ENCODE measurements around the gene AVPR1A. TPM values are rescaled to one million over a fixed set of nuclear protein-coding genes. Genes with fewer than 3 reads are reported as not detected.
"Not testable (repeated sequence)": the region's sequence is repeated elsewhere in the genome, so short reads cannot be mapped to it uniquely, and the experiment has no call there.

AVPR1A gene
- 1 to 10 TPM in 1 of 4 donors, under 1 TPM in 2, not detected in 1; 0.18 to 1.7 (median 0.80) TPM for total RNA-seq

DNA sequence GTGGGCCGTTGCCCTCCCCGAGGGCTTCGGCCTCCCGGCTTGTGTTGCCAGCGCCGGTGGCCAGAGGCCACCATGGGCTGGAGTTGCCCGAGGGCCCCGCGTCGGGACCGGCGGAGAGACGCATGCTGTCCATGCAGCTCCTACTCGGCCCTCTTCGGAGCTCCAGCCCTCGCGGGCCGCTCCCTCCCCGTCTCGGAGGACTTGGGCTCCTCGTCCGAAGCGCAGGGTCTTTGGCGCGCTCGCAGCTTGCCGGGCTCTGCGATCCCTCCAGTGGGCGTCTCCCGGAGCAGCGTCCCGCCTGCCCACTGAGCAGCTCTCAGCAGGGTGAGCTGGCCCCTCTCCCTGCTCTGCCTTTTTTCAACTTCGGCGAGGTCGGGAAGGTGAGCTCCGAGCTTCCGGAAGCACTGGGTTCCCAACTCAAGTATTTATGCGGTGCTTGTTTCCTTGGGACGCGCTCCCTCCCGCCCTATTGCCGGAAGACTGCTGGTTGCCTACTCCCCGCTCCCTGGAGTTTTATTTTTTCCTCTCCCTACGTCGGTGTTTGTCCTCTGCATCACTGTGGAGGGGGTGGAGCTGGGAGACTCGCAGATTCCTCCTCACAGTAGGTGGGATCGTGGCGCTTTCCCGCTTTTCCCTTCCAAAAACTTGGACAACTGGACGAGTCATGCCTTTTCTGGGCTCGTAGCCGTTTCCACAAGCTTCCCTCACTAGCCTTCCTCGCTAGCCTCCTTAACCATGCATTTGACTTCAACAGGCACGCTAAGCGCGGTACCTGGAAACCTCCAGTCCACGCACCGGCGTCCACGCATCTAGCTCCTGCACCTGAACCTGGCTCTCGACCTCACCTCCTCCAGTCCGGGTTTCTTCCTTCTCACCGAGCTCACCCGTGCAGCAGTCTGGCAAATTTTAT lies at the start of gene AVPR1A:
TSS of gene AVPR1A (minus strand) at position 489 of the 910 bp plus-strand sequence. CDS start at position 124, 365 bp downstream.
- Histone ChIP-seq H3K4me3 (peak within 1 kb of the TSS in 2 of 4 donors; percentile 26 to 42), H3K36me3 (no peaks in the 10 kb centered on the region), H3K27ac (no peak within 1 kb of the TSS), H3K27me3 (peaks cover 0 to 25% of the 10 kb centered on the region in 2 donors), H3K4me1 (peaks cover 0 to 23% (median 0%) of the 10 kb centered on the region in 4 donors), H3K9me3 (no peaks in the 10 kb centered on the region)
- peak in 1 of 3 donors; percentile 41 for DNase-seq
- no peak for TF ChIP-seq POLR2A (IDR thresholded peaks at IDR 0.05)
- TF ChIP-seq, protein P1, sequence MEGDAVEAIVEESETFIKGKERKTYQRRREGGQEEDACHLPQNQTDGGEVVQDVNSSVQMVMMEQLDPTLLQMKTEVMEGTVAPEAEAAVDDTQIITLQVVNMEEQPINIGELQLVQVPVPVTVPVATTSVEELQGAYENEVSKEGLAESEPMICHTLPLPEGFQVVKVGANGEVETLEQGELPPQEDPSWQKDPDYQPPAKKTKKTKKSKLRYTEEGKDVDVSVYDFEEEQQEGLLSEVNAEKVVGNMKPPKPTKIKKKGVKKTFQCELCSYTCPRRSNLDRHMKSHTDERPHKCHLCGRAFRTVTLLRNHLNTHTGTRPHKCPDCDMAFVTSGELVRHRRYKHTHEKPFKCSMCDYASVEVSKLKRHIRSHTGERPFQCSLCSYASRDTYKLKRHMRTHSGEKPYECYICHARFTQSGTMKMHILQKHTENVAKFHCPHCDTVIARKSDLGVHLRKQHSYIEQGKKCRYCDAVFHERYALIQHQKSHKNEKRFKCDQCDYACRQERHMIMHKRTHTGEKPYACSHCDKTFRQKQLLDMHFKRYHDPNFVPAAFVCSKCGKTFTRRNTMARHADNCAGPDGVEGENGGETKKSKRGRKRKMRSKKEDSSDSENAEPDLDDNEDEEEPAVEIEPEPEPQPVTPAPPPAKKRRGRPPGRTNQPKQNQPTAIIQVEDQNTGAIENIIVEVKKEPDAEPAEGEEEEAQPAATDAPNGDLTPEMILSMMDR (IDR thresholded peaks at IDR 0.05) = no peak

DNA sequence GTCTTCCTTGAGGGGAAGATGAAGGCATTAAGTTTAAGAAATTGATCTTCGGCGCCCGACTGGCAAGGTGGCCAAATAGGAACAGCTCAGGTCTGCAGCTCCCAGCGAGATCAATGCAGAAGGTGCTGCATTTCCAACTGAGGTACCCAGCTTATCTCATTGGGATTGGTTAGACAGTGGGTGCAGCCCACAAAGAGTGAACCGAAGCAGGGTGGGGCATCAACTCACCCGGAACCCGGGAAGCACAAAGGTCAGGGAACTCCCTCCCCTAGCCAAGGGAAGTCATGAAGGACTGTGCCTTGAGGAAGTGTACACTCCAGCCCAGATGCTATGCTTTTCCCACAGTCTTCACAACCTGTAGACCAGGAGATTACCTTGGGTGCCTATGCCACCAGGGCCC lies 45.2 kb upstream of the AVPR1A start:
- no peak for DNase-seq

DNA sequence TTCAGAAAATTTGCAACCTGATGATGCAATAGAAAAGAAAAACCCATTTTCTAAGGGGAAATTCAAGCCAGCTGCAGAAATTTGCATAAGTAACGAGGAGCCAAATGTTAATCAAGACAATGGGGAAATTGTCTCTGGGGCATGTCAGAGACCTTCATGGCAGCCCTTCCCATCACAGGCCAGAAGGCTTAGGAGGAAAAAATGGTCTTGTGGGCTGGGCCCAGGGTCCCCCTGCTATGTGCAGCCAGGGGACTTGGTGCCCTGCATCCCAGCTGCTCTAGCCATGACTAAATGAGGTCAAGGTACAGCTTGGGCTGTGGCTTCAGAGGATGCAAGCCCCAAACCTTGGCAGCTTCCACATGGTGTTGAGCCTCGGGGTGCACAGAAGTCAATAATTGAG lies 28.2 kb upstream of the AVPR1A start:
- TF ChIP-seq POLR2A (IDR thresholded peaks at IDR 0.05) = no peak
- TF ChIP-seq, protein P1 (IDR thresholded peaks at IDR 0.05) = no peak
- Histone ChIP-seq H3K36me3 (no peaks in the 10 kb centered on the region), H3K27ac (no peak overlapping the region), H3K4me3 (no peak overlapping the region), H3K27me3 (no peaks in the 10 kb centered on the region), H3K9me3 (peaks cover 0 to 7% (median 0%) of the 10 kb centered on the region in 4 donors), H3K4me1 (no peaks in the 10 kb centered on the region)
- DNase-seq = no peak

More for the DNA sequence above, 45.2 kb upstream of the AVPR1A start:
- H3K9me3 ChIP-seq = no peaks in the 10 kb centered on the region
- no peaks in the 10 kb centered on the region for H3K36me3 ChIP-seq
- H3K27me3 ChIP-seq = no peaks in the 10 kb centered on the region
- no peaks in the 10 kb centered on the region for H3K4me1 ChIP-seq
- H3K4me3 ChIP-seq = no peak overlapping the region
- TF ChIP-seq, protein P1 (IDR thresholded peaks at IDR 0.05) = no peak
- no peak for TF ChIP-seq POLR2A (IDR thresholded peaks at IDR 0.05)
- H3K27ac ChIP-seq = no peak overlapping the region

DNA sequence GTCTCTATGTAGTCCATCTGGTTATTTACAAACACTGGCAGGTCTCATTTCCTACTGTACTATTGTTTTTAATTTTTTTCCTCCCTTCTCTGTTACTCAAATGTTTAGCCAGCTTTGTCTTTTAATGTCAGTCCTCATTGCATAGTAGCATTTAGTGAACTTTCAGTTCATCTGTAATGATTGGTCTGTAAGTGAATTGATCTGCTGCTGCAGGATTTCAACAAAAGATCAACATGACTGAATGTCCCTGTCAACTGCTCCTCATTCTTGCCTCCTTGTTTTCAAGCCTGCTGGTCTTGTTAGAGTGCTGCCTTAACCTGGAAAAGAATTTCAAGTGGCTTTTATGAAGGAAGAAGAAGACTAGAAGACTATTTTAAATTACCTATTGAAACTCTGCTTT lies 19.3 kb upstream of the AVPR1A start:
- Histone ChIP-seq H3K36me3 (no peaks in the 10 kb centered on the region), H3K4me1 (no peaks in the 10 kb centered on the region), H3K27me3 (no peaks in the 10 kb centered on the region), H3K27ac (no peak overlapping the region), H3K4me3 (no peak overlapping the region), H3K9me3 (no peaks in the 10 kb centered on the region)
- TF ChIP-seq POLR2A (IDR thresholded peaks at IDR 0.05) = no peak
- DNase-seq = no peak

DNA sequence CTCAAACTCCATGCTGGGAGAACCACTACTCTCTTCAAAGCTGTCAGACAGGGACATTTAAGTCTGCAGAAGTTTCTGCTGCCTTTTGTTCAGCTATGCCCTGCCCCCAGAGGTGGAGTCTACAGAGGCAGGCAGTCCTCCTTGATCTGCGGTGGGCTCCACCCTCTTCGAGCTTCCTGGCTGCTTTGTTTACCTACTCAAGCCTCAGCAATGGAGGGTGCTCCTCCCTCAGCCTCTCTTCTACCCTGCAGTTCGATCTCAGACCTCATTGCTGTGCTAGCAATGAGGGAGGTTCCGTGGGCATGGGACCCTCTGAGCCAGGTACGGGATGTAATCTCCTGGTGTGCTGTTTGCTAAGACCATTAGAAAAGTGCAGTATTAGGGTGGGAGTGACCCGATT lies 16.7 kb upstream of the AVPR1A start:
- not testable (repeated sequence) for H3K27me3 ChIP-seq, DNase-seq

DNA sequence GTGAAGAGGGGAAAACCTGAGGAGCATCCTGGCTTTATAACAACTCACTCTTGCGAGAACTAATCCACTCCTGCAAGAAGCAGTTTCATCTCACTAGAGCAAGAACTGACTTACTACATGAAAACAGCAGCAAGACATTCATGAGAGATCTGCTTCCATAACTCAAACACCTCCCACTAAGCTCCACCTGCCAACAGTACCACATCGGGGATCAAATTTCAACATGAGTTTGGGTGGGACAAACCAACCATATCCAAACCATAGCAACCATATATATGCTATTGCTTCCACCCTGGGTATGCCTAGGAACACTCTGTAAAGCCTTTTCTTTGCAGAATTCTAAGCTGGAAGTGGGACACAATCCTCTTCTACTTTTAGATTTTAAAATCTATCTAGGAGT lies 13.9 kb upstream of the AVPR1A start:
- Histone ChIP-seq H3K27me3 (no peaks in the 10 kb centered on the region), H3K4me1 (no peaks in the 10 kb centered on the region), H3K36me3 (no peaks in the 10 kb centered on the region), H3K9me3 (no peaks in the 10 kb centered on the region), H3K27ac (no peak overlapping the region), H3K4me3 (no peak overlapping the region)
- no peak for DNase-seq
- TF ChIP-seq, protein P1 (IDR thresholded peaks at IDR 0.05) = no peak
- no peak for TF ChIP-seq POLR2A (IDR thresholded peaks at IDR 0.05)

More for the DNA sequence above, 16.7 kb upstream of the AVPR1A start:
- H3K36me3 ChIP-seq, H3K4me3 ChIP-seq, H3K27ac ChIP-seq, H3K4me1 ChIP-seq, H3K9me3 ChIP-seq: not testable (repeated sequence)
